Neural cell (in vitro differentiated cells): Measurements from ENCODE around the gene GALNT12. TPM values are rescaled to one million over a fixed set of nuclear protein-coding genes. Genes with fewer than 3 reads are reported as not detected.

Experiments
- H2AFZ ChIP-seq: fragments of 200-600, 300-800 bp; sonication (generic), shearing (Covaris generic); 2 replicates; pipeline ENCODE4 v1.6.0; 2014; ENCODE audit warnings: low read depth, mild to moderate bottlenecking, antibody characterized with exemption, low read length, moderate library complexity
- H3F3A ChIP-seq: fragments of 200-600 bp; shearing (Covaris generic); 2 replicates; pipeline ENCODE4 v1.6.1; 2016; ENCODE audit warnings: mild to moderate bottlenecking, moderate library complexity, mixed read lengths, antibody characterized with exemption, low read length; ENCODE audit not compliant: insufficient read depth, poor library complexity, severe bottlenecking
- H3K27ac ChIP-seq: fragments of 200-600, 300-800 bp; sonication (generic), shearing (Covaris generic); 2 replicates; pipeline ENCODE4 v1.5.1; 2014; ENCODE audit warnings: mild to moderate bottlenecking, low read length, moderate library complexity
- H3K27me3 ChIP-seq: fragments of 300-800, 200-600 bp; sonication (generic), shearing (Covaris generic); 2 replicates; pipeline ENCODE4 v1.6.0; 2014; ENCODE audit warnings: mild to moderate bottlenecking, low read depth, low read length, moderate library complexity; ENCODE audit not compliant: insufficient read depth
- H3K36me3 ChIP-seq: fragments of 300-800, 200-600 bp; sonication (generic), shearing (Covaris generic); 2 replicates; pipeline ENCODE4 v1.5.1; 2014; ENCODE audit warnings: mild to moderate bottlenecking, antibody characterized with exemption, low read length, moderate library complexity; ENCODE audit not compliant: insufficient read depth
- H3K4me2 ChIP-seq: fragments of 300-800, 200-600 bp; sonication (generic), shearing (Covaris generic); 2 replicates; pipeline ENCODE4 v1.6.0; 2014; ENCODE audit warnings: mild to moderate bottlenecking, low read length
- H3K4me3 ChIP-seq: fragments of 300-800, 200-600 bp; sonication (generic), shearing (Covaris generic); 2 replicates; pipeline ENCODE4 v1.5.1; 2014; ENCODE audit warnings: mild to moderate bottlenecking, low read length, moderate library complexity
- H3K79me2 ChIP-seq: fragments of 200-600 bp; shearing (Covaris generic); replicated peaks from 2 replicates; pipeline ENCODE4 v1.6.0; 2014; ENCODE audit warnings: mild to moderate bottlenecking, low read length, moderate library complexity; ENCODE audit not compliant: insufficient read depth
- H3K9ac ChIP-seq: fragments of 300-800, 200-600 bp; sonication (generic), shearing (Covaris generic); 2 replicates; pipeline ENCODE4 v1.6.1; 2016; ENCODE audit warnings: mild to moderate bottlenecking, low read length, mixed read lengths
- H3K9me2 ChIP-seq: fragments of 200-600 bp; shearing (Covaris generic); 2 replicates; pipeline ENCODE4 v1.6.1; 2016; ENCODE audit warnings: mild to moderate bottlenecking, low read length, mixed read lengths; ENCODE audit not compliant: insufficient read depth
- H3K9me3 ChIP-seq: fragments of 200-600, 300-800 bp; sonication (generic), shearing (Covaris generic); 2 replicates; pipeline ENCODE4 v1.6.1; 2016; ENCODE audit warnings: mild to moderate bottlenecking, mixed run types, low read length, moderate library complexity, mixed read lengths
- H4K20me1 ChIP-seq: fragments of 200-600 bp; shearing (Covaris generic); 2 replicates; pipeline ENCODE4 v1.6.1; 2016; ENCODE audit warnings: mild to moderate bottlenecking, mixed run types; ENCODE audit not compliant: insufficient read depth
- EZH2 ChIP-seq: fragments of 200-600, 300-800 bp; shearing (Covaris generic), sonication (generic); IDR thresholded peaks from 2 replicates; pipeline ENCODE4 v1.6.1; 2014; ENCODE audit warnings: antibody characterized with exemption, low read length, borderline replicate concordance, mild to moderate bottlenecking; ENCODE audit not compliant: insufficient read depth, poor library complexity, severe bottlenecking
- MXI1 ChIP-seq: fragments of 450-650 bp; conservative IDR thresholded peaks from 2 replicates; pipeline ENCODE4 v1.6.1; 2014; ENCODE audit warnings: antibody characterized with exemption, mild to moderate bottlenecking; ENCODE audit not compliant: poor library complexity, severe bottlenecking
- RAD21 ChIP-seq: fragments of 450-650 bp; conservative IDR thresholded peaks from 2 replicates; pipeline ENCODE4 v1.6.1; 2014; ENCODE audit warnings: antibody characterized with exemption, mild to moderate bottlenecking, moderate library complexity
- REST ChIP-seq: IDR thresholded peaks from 2 replicates; pipeline ENCODE4 v1.6.1; 2012; ENCODE audit warnings: borderline replicate concordance
- TAF1 ChIP-seq: IDR thresholded peaks from 2 replicates; pipeline ENCODE4 v1.6.1; 2012; ENCODE audit warnings: low read depth
- polyA plus RNA-seq: library from polyadenylated mRNA; depleted of rRNA; stranded (reverse); fragments of >200 nt; gene quantifications from 2 replicates; pipeline ENCODE4 v1.2.3, GENCODE V29; 2014

The GALNT12 gene
- polyA plus RNA-seq, 1 donor from 2014 or later: 8.4 TPM

GRCh38 chr9:98899408-98900056 lies 92.1 kb downstream of the GALNT12 start:
- no peak overlapping the region for H2AFZ ChIP-seq
- TF ChIP-seq MXI1: no peak
- TF ChIP-seq RAD21: no peak
- TF ChIP-seq REST: no peak
- no peak for TF ChIP-seq TAF1
- no peak for TF ChIP-seq EZH2
- H3K27me3 ChIP-seq: no peaks in the 10 kb centered on the region
- no peak overlapping the region for H3K9ac ChIP-seq
- H3K9me3 ChIP-seq: no peaks in the 10 kb centered on the region
- H3K79me2 ChIP-seq: no peaks in the 10 kb centered on the region
- no peaks in the 10 kb centered on the region for H3F3A ChIP-seq
- no peaks in the 10 kb centered on the region for H3K36me3 ChIP-seq
- no peak overlapping the region for H3K4me2 ChIP-seq
- H3K27ac ChIP-seq: no peak overlapping the region
- no peaks in the 10 kb centered on the region for H4K20me1 ChIP-seq
- no peaks in the 10 kb centered on the region for H3K9me2 ChIP-seq
- no peak overlapping the region for H3K4me3 ChIP-seq

Other genes starting within 250 kb of the GALNT12 start
- 7.1 and 8.7 TPM in 2 replicates for gene GABBR2, start 98.7 kb upstream of the GALNT12 start, polyA plus RNA-seq
- 9.9 and 16.6 TPM in 2 replicates for gene ANKS6, start 11.1 kb upstream of the GALNT12 start, polyA plus RNA-seq
- 2.8 and 3.4 TPM in 2 replicates for gene COL15A1, start 136.2 kb downstream of the GALNT12 start, polyA plus RNA-seq